NCI-H187 treated with DMSO at 0.1 percent for 48 hours (cell line): Measurements from ENCODE around the gene HES6.
"Not testable (repeated sequence)": the region's sequence is repeated elsewhere in the genome, so short reads cannot be mapped to it uniquely, and the experiment has no call there.

Source experiments
- DNase-seq: peaks from one replicate; lab custom pipeline; 2025; lab: John Stamatoyannopoulos, UW

HES6 gene

DNA sequence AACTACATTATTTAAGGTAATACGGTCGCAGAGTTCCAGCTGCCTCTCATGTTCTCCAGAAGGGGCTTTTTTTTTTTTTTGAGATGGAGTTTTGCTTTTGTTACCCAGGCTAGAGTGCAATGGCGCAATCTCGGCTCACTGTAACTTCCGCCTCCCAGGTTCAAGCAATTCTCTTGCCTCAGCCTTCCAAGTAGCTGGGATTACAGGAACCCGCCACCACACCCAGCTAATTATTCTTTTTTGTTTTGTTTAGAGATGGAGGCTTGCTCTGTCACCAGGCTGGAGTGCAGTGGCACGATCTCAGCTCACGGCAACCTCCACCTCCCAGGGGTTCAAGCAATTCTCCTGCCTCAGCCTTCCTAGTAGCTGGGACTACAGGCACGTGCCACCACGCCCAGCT lies 33.6 kb upstream of the HES6 start:
- not testable (repeated sequence) for DNase-seq

DNA sequence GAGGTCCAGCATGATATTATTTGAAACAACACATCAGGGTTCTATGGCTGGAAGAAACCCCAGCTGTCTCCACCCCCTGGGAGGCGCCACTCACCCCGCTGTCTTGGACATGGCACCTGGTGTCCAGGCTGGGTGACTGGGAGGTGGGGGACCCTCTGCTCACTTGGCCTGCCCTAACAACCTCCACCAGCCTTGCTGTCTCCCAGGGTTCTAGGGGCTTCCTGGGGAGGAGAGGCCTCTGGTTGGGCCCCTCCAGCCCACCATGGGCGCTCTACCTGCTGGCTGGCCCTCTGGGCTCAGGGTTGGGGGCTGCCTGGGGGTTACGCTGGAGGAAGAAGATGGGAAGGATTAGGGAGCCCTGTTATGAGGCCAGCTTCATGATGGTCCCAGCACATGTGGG lies 32.3 kb upstream of the HES6 start:
- no peak for DNase-seq

DNA sequence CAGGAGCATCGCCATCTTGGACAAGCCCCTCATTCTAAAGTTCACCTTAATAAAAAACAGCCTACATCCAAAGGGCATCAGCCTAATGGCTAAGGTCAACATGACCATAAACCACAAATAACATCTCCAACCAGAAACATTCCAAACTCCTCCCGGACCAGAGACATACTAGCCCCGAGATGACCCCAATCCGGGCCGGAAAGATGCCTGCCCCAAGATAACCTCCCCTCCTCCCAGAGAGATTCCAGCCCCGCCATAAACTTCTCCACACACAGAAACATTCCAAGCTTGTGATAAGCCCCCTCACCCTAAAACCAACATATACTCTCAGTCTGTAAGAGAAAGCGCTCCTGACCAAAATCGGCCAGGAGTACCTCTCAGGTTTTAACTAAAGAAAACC lies 31.8 kb upstream of the HES6 start:
- DNase-seq: not testable (repeated sequence)

DNA sequence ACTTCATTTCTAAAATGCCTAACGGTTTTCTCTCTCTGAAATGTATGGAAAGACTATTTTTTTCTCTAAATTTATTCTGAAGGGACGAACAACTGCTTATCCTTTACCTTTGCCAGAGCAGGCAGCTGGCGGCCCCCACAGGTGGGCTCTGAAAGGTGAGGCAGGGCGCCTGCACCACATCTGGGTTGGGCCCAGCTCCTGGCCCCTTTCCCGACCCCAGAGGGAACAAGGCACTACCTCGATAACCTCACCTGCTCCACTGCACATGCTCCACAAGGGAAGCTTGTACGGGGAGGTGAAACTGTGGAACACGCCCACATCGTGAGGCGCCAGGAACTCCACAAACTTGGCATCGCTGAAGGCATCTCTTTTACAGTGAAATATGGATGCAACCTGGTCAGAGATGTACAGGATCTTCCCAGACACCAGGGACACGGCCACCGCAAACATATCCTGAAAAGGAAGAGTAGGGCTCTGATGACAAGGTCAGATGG lies 31.3 kb upstream of the HES6 start:
- no peak for DNase-seq

DNA sequence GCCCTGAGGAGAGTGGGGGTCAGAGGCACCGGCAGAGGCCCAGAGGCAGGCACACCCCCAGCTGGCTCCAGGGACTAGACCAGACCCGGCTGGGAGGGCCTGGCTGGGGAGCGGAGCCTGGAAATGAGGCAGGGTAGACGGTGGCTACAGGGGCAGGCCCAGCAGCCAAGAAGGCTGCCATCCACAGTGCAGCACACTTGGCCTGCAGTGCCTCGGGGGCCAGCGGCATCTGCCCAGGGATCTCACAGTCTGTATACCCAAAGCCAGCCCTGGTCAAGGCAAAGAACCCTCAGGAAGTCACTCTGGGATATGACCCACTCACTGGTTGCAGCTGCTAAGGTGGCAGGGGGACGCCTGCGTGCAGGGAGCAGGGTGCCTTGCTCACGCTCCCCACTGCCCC lies 30.8 kb upstream of the HES6 start:
- DNase-seq: no peak

DNA sequence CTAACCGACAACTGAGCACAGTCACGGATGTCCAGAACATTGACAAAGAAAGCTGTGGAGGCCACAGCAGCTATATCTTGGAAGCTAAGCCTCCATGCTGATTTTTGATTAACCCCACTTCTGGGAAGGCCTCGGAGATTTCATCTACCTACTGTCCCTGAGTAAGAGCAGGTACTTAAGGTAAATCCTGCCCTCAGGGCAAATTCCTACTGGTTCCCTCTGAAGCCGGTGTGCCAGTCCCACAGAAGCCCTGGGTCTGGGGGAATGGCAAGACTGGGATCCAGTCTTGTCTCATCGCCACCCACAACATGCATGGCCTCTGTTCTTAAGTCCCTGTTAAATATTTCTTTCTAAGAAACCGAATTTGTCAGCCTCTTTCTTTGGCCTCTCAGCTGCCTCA lies 29.9 kb upstream of the HES6 start:
- DNase-seq: no peak

DNA sequence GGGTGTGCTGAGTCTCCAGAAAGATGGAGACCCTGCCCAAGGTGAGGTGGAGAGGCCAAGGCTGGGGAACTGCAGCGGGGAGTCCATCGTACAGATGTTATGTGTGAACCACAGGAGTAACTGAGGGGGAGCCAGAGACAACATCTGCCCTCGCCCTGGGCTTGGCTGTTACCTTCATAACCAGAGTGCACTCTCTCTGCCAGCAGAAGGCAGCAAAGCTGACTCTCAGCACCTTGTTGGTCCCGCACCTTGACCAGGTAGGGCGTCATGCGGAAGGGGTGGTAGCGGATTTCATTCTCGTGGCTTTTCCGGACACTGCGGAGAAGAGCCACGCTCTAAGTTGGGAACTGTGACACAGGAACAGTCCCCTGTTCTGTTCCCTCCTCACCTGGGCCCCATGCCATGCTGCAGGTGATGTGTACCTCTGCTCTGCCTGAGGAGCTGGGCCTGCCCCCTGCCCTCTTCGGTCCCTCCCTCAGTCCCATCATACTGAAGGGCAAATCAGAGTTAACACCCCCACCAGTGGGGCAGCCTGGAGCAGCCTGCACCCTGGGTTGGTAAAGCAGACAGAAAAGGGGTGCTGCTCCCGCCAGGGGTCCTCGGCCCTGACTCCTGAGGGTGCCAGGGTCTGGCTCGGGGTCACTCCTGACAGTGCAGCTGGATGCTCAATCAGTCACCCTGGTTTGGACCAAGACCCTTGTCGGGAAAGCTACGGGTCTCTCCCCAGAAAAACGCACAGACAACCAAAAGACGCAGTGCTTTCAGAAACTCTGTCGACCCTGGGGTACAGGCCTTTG lies 28.2 kb upstream of the HES6 start:
- no peak for DNase-seq

DNA sequence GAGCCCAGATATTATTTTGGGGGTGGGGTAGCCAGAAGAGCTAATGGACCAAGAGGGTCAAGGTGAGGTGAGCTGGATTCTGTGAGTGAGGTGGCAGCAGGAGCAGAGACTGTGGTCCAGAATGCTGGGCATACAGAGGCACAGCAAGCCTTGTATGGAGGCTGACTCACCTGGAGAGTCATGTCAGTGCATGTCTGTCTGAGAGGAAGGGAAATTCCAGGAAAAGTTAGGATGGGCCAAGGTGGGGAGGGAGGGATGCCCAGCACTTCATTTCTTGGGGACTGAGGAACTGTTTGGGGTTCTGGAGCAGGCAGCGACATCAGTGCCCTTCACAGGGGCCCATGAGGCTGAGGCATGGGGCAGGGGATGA lies 27.5 kb upstream of the HES6 start:
- DNase-seq: no peak

DNA sequence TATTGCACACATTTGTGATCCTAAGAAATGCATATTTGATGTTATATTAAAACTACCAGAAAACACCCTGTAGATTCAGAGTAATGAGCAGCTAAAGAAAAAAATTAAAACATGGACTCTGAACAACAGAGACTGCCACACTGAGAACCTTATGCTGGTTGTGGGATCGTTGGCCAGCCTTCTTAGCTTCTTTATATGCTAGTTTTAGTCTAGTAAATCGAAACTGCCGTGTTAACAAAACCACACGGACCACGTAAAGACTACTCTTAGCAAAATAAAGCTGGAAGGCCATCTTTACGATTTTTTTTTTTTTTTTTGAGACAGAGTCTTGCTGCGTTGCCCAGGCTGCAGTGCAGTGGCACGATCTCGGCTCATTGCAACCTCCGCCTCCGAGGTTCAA lies 25.8 kb upstream of the HES6 start:
- no peak for DNase-seq

DNA sequence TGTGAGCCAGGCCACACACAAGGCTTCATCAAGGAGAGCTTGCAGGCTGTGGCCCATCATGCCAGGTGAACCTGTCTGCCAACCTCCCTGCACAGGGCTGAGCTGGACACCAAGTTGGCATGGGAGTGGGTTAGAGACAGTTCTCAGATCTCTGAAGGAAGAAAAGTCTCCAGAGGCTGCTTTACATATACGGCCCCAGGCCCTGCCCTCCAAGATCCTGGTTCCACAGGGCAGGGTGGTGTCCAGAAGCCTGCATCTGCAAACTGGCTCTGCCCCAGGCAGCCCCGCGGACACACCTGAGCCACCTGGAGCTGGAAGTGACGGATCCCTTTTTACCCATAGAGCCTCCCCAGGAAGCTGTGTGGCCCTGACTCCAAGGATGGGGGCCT lies 24.2 kb upstream of the HES6 start:
- no peak for DNase-seq

DNA sequence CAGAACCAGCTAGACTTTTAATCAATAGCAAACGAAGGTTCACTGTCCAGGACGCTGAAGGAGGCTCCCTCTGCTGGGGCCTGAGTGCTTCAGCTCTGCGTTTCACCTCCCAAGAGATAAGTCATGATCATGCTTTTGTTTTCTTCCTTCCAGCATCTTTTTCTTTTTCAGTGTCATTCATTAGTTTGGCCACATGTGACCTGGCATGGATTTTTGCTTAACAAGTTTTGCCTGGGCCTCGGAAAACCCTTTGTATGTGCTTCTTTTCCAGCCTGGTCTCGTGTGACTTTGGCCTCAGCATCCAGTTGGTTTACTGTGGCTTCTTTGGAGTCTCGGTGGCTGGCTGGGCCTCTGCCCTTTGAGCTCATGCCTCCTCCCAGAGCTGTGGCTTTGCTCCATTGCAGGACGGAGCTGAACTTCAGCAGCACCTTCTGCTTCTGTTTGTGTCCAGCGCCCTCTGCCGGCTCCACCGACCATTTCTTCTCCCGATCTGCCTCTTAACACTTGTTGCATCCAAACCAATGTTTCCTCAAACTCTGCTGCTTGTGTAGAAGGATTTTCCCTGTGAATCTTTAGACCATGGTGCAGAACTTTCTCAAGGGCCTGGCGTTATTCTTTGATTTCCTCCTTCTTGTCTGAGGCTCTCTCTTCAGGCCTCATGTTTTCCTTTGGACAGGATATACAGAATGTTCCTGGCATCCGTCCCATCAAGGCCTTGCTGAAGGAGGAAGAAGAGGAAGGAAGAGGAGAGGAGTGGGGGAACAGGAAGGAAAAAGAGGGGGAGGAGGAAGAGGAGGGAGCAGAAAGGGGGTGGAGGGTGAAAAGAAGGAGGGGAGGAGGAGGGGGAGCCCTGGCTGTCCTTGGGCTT lies 23.6 kb upstream of the HES6 start:
- no peak for DNase-seq

DNA sequence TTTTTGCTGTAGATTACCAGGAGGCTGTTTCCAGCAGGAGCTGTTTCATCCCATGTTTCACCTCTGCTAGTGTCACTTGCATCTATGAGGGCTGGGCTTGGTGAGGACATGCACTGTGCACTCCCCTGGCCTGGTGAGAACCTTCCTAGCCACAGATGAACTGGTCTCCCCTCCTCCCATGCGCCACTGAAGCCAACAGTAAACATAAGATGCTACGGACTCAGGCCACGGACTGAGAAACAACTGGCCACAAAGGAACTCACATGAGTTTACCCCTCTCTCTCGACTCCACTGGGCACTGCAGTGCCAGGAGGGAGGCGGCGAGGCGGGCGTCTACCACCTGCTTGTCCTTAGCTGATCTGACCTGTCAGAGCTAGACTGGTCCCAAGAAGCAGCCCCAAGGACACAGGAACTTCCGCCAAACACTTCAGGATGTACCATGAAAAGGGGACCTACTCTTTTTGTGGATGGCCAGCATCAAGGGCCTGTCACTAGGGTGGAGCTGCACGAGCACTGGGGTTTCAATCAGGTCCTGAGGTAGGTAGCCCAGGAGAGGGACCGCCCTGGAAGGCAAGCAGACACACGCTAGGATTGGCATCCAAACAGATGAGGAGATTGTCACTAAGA lies 22.8 kb upstream of the HES6 start:
- DNase-seq: no peak

DNA sequence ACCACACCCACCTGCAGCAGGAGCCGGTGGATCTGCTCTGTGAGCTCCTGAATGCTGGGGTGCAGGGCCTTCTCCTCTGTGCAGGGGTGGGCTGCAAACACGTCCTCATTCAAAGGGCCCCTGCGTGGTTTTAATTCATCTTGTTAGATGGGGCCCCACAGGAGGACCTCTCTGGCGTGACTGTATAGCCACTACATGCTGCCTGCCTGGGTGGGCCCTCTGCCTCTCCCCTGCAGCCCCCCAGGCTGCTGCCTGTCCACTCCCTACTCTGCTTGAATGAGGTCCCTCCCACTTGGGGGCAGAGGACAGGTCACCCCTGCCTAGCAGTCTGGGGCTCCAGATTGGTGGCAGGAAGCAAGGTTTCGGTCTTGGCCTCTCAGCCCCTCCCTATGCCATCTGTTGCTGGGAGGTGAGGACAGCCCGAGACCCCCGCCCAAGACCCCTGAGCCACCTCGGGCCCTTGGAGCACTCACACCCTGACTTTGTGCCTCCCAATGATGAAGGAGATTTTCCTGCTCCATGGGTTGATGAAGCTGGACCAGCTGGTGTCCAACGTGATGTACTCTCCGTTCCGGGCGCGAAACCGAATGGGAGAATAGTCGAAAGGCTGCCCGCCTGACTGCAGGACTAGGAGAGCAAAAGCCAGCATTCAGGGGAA lies 22.0 kb upstream of the HES6 start:
- no peak for DNase-seq

DNA sequence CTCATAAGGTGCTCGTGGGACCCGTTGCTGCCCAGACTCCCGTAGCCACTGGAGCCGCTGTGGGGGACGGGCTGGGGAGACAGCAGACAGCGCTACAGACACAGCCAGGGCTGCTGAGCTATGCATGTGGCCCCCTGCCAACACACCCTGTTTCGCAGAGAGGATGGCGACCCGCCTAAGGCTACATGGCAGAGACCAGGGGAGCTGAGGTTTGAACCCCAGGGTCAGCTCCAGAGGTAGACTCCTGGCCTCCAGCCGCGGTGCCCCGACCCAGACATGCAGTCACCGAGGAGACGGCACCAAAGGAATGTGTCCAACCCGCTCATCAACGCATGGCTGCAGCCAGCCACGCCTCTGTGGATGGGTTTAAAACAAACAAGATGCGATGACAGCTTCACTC lies 21.0 kb upstream of the HES6 start:
- DNase-seq: no peak

DNA sequence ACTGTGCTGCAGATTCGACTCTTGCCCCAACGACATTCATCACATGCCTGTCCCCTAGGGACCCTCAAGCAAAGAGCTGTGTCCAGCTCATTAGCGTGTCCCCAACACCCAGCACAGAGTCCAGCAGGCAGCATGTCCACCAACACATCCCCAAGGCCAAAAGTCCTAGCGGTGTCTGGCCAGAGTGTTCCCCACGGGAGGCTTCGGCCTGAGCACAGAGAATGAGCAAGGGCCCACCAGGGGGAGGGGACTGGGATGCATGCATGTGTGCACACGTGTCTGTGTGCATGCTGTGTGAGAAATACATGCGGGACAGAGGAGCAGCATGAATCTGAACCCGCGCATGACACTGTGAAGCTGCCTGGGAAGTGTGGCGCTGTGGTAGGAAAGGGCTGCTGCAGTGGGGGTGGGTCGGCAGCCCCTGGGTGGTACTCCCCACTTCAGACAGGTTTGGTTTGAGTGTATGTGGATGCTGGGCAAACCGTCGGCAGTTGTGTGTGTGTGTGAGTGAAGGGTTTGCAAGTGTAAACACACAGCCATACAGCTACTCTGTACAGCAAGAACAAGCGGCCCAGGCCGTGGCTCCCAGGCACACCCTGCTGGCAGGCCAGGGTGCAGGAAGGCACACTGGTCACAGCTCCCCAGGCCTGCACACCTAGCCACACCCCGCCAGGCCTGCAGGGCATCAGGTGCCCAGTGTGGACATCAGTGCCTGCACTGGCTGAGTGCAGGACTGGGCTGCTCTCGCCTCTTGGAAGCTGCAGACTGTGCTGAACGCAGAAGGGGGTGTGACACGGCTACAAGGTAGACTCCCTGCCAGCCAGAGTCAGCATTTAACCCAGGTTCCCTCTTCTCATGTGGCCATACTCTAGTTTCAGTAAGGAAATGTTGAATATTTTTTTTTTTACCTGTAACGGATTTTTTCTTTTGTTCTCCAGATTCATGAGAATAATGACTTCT lies 19.5 kb upstream of the HES6 start:
- DNase-seq: no peak

DNA sequence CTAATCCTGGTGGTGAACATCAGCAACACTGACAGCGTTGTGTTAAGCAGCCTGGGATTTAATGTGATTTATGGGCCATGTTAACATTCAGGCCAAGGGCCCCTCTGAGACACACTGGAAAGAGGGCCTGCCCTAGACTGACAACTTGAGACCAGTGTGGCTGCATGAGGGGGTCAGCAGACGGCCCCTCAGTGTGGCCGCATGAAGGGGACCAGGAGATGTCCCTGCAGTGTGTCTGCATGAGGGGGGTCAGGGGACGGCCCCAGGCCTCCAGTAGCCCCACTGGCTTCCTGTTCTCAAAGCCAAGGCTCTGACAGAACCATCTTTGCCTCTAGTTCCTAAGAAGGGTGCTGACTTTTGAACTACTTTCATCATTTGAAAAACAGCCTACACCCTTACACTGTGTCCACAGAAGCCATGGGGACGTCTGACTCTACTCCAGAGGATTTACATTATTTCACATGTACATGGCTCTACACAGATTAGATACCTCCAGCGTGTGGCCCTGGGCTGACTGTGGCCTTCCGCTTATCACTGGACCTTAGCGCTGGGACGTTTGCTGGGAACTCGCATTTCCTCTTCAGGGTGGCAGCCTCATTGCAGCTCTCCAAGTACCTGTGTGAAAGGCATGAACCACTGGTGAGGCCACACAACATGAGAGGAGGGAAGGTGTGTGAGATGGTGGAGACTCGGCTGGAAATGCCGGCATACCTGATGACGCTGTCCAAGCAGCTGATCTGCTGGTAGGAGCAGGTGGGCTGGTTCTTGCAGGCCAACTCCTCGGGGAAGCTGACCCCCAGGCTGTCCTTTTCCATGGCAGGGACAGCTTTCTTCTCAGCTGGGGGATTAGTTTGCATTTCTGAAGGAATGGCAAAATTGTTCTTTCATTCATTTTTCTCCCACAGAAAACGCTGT lies 18.2 kb upstream of the HES6 start:
- no peak for DNase-seq

DNA sequence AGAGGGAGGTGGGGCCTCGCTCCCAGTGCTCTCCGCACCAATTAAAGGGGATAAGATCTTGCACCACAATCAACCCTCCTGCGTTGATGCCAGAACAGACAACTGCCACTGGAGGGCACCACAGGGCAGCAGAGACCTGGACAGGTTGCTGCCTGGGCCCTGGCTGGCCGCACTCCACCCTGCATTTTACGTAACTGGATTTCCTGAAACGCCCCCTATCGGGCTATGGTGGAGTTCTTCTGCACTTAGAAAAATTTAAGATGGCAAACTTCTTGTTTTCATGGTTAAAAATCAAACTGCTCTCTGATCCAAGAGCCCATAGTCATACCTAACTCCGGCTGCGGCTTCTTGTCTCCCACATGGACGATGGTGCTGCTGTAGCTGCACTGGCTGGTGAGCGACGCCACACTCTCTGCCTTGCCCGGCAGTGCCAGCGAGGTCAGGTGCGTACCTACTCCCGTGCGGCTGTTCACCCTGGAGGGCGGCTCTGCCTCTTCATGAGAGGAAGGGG lies 16.8 kb upstream of the HES6 start:
- DNase-seq: peak; percentile 15

DNA sequence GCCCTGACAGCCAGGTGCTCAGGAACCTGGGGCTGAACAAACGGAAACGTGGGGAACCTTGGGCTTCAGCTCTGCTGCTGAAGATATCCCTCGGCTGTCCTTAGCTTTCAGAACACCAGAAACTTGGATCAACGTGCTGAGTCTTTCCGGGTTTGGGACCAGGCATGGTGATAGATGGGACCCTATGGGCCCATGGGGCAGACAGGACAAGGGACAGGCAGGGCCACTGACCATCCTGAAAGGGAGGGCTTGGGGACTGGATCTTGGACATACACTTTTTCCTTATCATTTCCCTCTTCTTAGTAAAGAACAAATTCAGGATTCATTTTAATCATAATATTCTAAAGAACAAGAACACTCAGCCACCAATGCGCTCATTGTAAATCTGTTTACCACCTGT lies 16.3 kb upstream of the HES6 start:
- DNase-seq: no peak

DNA sequence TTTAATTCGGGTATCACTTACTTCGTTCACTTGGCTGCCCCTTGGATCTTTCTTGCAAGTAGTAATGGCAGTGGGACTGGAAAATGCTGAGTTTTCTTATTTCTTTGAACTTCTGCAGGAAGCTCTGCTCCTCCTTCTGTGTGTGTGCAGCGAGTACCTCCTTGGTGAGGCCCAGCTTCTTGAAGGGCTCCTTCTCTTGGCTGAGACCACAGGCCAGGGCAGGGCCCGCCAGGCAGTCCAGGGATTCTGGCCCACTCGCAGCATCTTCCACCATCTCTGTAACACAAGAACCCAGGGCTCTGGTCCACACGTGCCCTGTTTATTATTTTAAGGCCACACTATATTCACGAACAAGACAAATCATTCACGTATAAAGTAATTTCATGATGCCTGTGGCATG lies 15.8 kb upstream of the HES6 start:
- DNase-seq: no peak

DNA sequence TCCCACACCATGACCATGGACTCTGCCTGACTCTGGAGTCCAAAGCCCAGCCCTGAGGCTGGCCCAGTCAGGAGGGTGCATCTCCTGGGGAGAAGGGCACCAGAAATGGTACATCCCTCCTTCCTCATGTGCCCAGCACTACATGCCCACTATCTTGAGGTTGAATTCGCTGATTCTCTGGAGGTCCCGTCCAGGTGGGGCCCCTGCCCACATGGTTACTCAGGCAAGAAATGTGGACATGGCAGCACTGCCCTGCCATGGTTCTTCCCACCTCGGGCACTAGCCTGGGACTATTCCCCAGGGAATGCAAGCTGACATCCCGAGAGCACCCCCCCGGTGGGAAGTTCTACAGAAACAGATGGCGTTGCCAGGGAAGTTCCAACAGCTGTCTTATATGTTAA lies 15.3 kb upstream of the HES6 start:
- no peak for DNase-seq
